ENCODE measurements around the gene PLPP7. TPM values are rescaled to one million over a fixed set of nuclear protein-coding genes. Genes with fewer than 3 reads are reported as not detected.

The PLPP7 gene
- total RNA-seq, 1 experiment from 2014 or later: not detected

DNA sequence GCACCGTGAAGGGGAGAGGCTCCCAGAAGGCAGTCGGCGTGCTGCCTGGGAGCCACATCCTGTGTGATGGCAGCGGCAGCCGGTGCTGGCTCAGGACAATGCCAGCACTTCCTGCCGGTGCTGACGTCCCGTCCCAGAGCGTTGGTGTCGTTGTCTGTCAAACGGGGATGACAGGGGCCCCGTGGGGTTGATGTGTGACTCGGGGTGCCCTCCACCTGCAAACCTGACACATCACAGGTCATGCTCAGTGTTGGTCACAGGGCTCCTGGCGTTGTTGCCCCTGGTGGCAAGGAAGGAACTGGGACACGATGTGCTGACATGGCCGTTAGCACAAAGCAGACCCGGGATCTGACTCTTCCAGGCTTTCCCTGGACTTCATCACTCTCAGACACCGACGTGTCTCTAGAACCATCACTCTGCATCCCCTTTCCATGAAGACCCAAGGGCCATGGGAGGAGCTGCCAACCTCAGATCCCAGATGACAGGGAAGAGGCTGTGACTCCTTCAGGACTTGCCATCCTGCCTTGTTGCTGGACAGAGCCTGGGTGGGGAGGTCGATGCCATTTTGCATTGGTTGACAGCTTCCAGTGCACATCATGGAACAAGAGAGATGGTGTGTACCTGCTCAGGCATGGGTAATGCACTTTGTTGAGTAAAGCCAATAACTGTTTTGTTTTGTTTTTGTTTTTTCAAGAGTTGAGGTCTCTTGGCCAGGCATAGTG, 21.5 kb downstream of the PLPP7 start:
- no peaks in the 10 kb centered on the region for H3K27me3 ChIP-seq (ENCODE audit: insufficient read depth, low read depth)
- no peaks in the 10 kb centered on the region for H3K36me3 ChIP-seq (ENCODE audit: low read depth)
- H4K20me1 ChIP-seq (ENCODE audit: insufficient read depth): no peaks in the 10 kb centered on the region
- BruUV-seq (replicated peaks): no TSS peak
- H3F3A ChIP-seq (ENCODE audit: insufficient read depth, low read depth): peaks cover 16% of the 10 kb centered on the region; the same call in 1 of the 2 replicates
- peaks cover 19% of the 10 kb centered on the region for H3K4me1 ChIP-seq (replicated peaks; ENCODE audit: insufficient read depth)
- DNase-seq: no peak
- no peak for TF ChIP-seq EZH2 (IDR thresholded peaks at IDR 0.05; ENCODE audit: low read depth)
- TF ChIP-seq, protein P1, sequence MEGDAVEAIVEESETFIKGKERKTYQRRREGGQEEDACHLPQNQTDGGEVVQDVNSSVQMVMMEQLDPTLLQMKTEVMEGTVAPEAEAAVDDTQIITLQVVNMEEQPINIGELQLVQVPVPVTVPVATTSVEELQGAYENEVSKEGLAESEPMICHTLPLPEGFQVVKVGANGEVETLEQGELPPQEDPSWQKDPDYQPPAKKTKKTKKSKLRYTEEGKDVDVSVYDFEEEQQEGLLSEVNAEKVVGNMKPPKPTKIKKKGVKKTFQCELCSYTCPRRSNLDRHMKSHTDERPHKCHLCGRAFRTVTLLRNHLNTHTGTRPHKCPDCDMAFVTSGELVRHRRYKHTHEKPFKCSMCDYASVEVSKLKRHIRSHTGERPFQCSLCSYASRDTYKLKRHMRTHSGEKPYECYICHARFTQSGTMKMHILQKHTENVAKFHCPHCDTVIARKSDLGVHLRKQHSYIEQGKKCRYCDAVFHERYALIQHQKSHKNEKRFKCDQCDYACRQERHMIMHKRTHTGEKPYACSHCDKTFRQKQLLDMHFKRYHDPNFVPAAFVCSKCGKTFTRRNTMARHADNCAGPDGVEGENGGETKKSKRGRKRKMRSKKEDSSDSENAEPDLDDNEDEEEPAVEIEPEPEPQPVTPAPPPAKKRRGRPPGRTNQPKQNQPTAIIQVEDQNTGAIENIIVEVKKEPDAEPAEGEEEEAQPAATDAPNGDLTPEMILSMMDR (conservative IDR thresholded peaks at IDR 0.05): no peak
- H3K27ac ChIP-seq: no peak overlapping the region
- H3K4me2 ChIP-seq: no peak overlapping the region
- H3K4me3 ChIP-seq: no peak overlapping the region
- H2AFZ ChIP-seq: no peak overlapping the region
- intact Hi-C loops (cut with micrococcal nuclease; ENCODE audit: unreplicated experiment): no loop called here
- H3K79me2 ChIP-seq (ENCODE audit: low read depth): no peaks in the 10 kb centered on the region
- H3K9me2 ChIP-seq (ENCODE audit: insufficient read depth): no peaks in the 10 kb centered on the region
- ChIA-PET CTCF (no interaction called here), POLR2A (ENCODE audit: unreplicated experiment) (no interaction called here)
- H3K9me3 ChIP-seq (ENCODE audit: insufficient read depth, low read depth): no peaks in the 10 kb centered on the region

GRCh38 chr9:131312246-131312645, 22.7 kb downstream of the PLPP7 start:
- intact Hi-C loops (cut with micrococcal nuclease; ENCODE audit: unreplicated experiment): loop anchor here (2.0 kb wide), 1 partner anchor 17 kb away; no protein-coding TSS in a partner anchor
- Histone ChIP-seq H3K4me2 (no peak overlapping the region; the same call in 1 of the 2 replicates), H3K4me1 (replicated peaks; ENCODE audit: insufficient read depth) (peaks cover 30% of the 10 kb centered on the region), H3K4me3 (no peak overlapping the region), H3K79me2 (ENCODE audit: low read depth) (no peaks in the 10 kb centered on the region), H3K36me3 (ENCODE audit: low read depth) (no peaks in the 10 kb centered on the region), H3F3A (ENCODE audit: insufficient read depth, low read depth) (peaks cover 24% of the 10 kb centered on the region; the same call in 1 of the 2 replicates), H4K20me1 (ENCODE audit: insufficient read depth) (no peaks in the 10 kb centered on the region), H3K27ac (peak overlapping the region; percentile 71), H2AFZ (no peak overlapping the region), H3K9me3 (ENCODE audit: insufficient read depth, low read depth) (no peaks in the 10 kb centered on the region), H3K27me3 (ENCODE audit: insufficient read depth, low read depth) (no peaks in the 10 kb centered on the region), H3K9me2 (ENCODE audit: insufficient read depth) (no peaks in the 10 kb centered on the region)
- ChIA-PET POLR2A (ENCODE audit: unreplicated experiment) (interaction anchor here (0.7 kb wide), 1 partner anchor 10 kb away, joined by 21 read pairs; no protein-coding TSS in a partner anchor), CTCF (no interaction called here)
- no peak for DNase-seq
- BruUV-seq (replicated peaks): no TSS peak
- no peak for TF ChIP-seq EZH2 (IDR thresholded peaks at IDR 0.05; ENCODE audit: low read depth)
- TF ChIP-seq, protein P1 (conservative IDR thresholded peaks at IDR 0.05): no peak

- no TSS peak for BruUV-seq (replicated peaks)
- H2AFZ ChIP-seq: no peak overlapping the region
- peak; percentile 75 to 88 for DNase-seq
- H3K4me2 ChIP-seq: peak overlapping the region; percentile 69
- ChIA-PET CTCF (no interaction called here), POLR2A (ENCODE audit: unreplicated experiment) (interaction anchor here (0.6 kb wide), 1 partner anchor 12 kb away, joined by 4 read pairs; no protein-coding TSS in a partner anchor)
- H4K20me1 ChIP-seq (ENCODE audit: insufficient read depth): no peaks in the 10 kb centered on the region
- no peaks in the 10 kb centered on the region for H3K79me2 ChIP-seq (ENCODE audit: low read depth)
- TF ChIP-seq, protein P1 (conservative IDR thresholded peaks at IDR 0.05): no peak
- TF ChIP-seq EZH2 (IDR thresholded peaks at IDR 0.05; ENCODE audit: low read depth): no peak
- no peaks in the 10 kb centered on the region for H3K27me3 ChIP-seq (ENCODE audit: insufficient read depth, low read depth)
- no peaks in the 10 kb centered on the region for H3K9me2 ChIP-seq (ENCODE audit: insufficient read depth)
- peak overlapping the region; percentile 71 for H3K27ac ChIP-seq
- no peak overlapping the region for H3K4me3 ChIP-seq
- no peaks in the 10 kb centered on the region for H3K36me3 ChIP-seq (ENCODE audit: low read depth)
- H3K4me1 ChIP-seq (replicated peaks; ENCODE audit: insufficient read depth): peaks cover 37% of the 10 kb centered on the region
- no peaks in the 10 kb centered on the region for H3K9me3 ChIP-seq (ENCODE audit: insufficient read depth, low read depth)
- H3F3A ChIP-seq (ENCODE audit: insufficient read depth, low read depth): peaks cover 24% of the 10 kb centered on the region; the same call in 1 of the 2 replicates
- intact Hi-C loops (cut with micrococcal nuclease; ENCODE audit: unreplicated experiment): loop anchor here (2.0 kb wide), 1 partner anchor 16 kb away; no protein-coding TSS in a partner anchor
Observed at GRCh38 chr9:131312822-131313770, 23.6 kb downstream of the PLPP7 start.
